H9 (cell line): ENCODE measurements around the gene CYBA. TPM values are rescaled to one million over a fixed set of nuclear protein-coding genes. Genes with fewer than 3 reads are reported as not detected.

Experiments used
- DNase-seq: peaks from one replicate; pipeline ENCODE4 v3.0.0-alpha.2; 2017
- H2AFZ ChIP-seq: one replicate; pipeline ENCODE4 v1.6.1; 2013; ENCODE audit warnings: mild to moderate bottlenecking, low read length, control low read depth, moderate library complexity
- H2AK5ac ChIP-seq: 2 replicates; pipeline ENCODE4 v1.6.1; 2013; ENCODE audit warnings: low read length, control low read depth, mixed read lengths; ENCODE audit not compliant: insufficient read length
- H2BK120ac ChIP-seq: one replicate; pipeline ENCODE4 v1.6.1; 2013; ENCODE audit warnings: low read depth, mild to moderate bottlenecking, low read length, control low read depth, inconsistent platforms; ENCODE audit not compliant: poor library complexity, severe bottlenecking
- H2BK12ac ChIP-seq: 2 replicates; pipeline ENCODE4 v1.6.1; 2013; ENCODE audit warnings: low read length, control low read depth, mixed read lengths, low read depth; ENCODE audit not compliant: insufficient read length
- H2BK15ac ChIP-seq: 2 replicates; pipeline ENCODE4 v1.6.1; 2013; ENCODE audit warnings: low read depth, low read length, control low read depth
- H2BK20ac ChIP-seq: one replicate; pipeline ENCODE4 v1.6.1; 2013; ENCODE audit warnings: low read depth, mild to moderate bottlenecking, low read length, control low read depth, inconsistent platforms; ENCODE audit not compliant: poor library complexity, severe bottlenecking
- H2BK5ac ChIP-seq: 2 replicates; pipeline ENCODE4 v1.6.1; 2013; ENCODE audit warnings: low read length, control low read depth, mixed read lengths; ENCODE audit not compliant: insufficient read length
- H3K14ac ChIP-seq: 2 replicates; pipeline ENCODE4 v1.6.1; 2013; ENCODE audit warnings: low read length, control low read depth; ENCODE audit not compliant: insufficient read depth
- H3K18ac ChIP-seq: 2 replicates; pipeline ENCODE4 v1.6.1; 2013; ENCODE audit warnings: low read depth, mild to moderate bottlenecking, mixed read lengths, low read length, control low read depth; ENCODE audit not compliant: insufficient read length
- H3K23ac ChIP-seq: 2 replicates; pipeline ENCODE4 v1.6.1; 2013; ENCODE audit warnings: low read length, control low read depth, mixed read lengths, low read depth; ENCODE audit not compliant: insufficient read length
- H3K23me2 ChIP-seq: 2 replicates; pipeline ENCODE4 v1.6.1; 2013; ENCODE audit warnings: low read depth, mild to moderate bottlenecking, mixed read lengths, low read length, control low read depth; ENCODE audit not compliant: insufficient read length, poor library complexity, severe bottlenecking
- H3K27ac ChIP-seq: 2 replicates; pipeline ENCODE4 v1.5.1; 2013; ENCODE audit warnings: low read length, control low read depth, mixed read lengths, low read depth; ENCODE audit not compliant: insufficient read length
- H3K27me3 ChIP-seq: 2 replicates; pipeline ENCODE4 v1.6.1; 2013; ENCODE audit warnings: low read length, control low read depth, inconsistent platforms; ENCODE audit not compliant: insufficient read depth
- H3K4ac ChIP-seq: 2 replicates; pipeline ENCODE4 v1.6.1; 2013; ENCODE audit warnings: low read depth, mild to moderate bottlenecking, control low read depth, inconsistent platforms, low read length, moderate library complexity
- H3K4me1 ChIP-seq: 2 replicates; pipeline ENCODE4 v1.6.1; 2013; ENCODE audit warnings: low read length, control low read depth, inconsistent platforms; ENCODE audit not compliant: insufficient read depth
- H3K4me2 ChIP-seq: 2 replicates; pipeline ENCODE4 v1.6.1; 2013; ENCODE audit warnings: low read length, control low read depth, mixed read lengths; ENCODE audit not compliant: insufficient read length, insufficient read depth
- H3K56ac ChIP-seq: 2 replicates; pipeline ENCODE4 v1.6.1; 2013; ENCODE audit warnings: low read depth, mild to moderate bottlenecking, mixed read lengths, low read length, control low read depth; ENCODE audit not compliant: insufficient read length
- H3K79me1 ChIP-seq: 2 replicates; pipeline ENCODE4 v1.6.1; 2013; ENCODE audit warnings: low read depth, mild to moderate bottlenecking, moderate library complexity, low read length, control low read depth, inconsistent platforms; ENCODE audit not compliant: insufficient read depth, poor library complexity, severe bottlenecking
- H3K79me2 ChIP-seq: 2 replicates; pipeline ENCODE4 v1.6.1; 2013; ENCODE audit warnings: low read length, control low read depth, inconsistent platforms; ENCODE audit not compliant: insufficient read depth
- H3K9ac ChIP-seq: 2 replicates; pipeline ENCODE4 v1.6.1; 2013; ENCODE audit warnings: low read length, control low read depth, mixed read lengths; ENCODE audit not compliant: insufficient read length; ENCODE audit errors: extremely low read depth
- H3K9me3 ChIP-seq: one replicate; pipeline ENCODE4 v1.6.1; 2013; ENCODE audit warnings: low read depth, low read length, inconsistent platforms; ENCODE audit not compliant: control insufficient read depth
- H3T11ph ChIP-seq: one replicate; pipeline ENCODE4 v1.6.1; 2013; ENCODE audit warnings: mild to moderate bottlenecking, low read length, control low read depth, inconsistent platforms
- H4K20me1 ChIP-seq: one replicate; pipeline ENCODE4 v1.6.1; 2013; ENCODE audit not compliant: control insufficient read depth, insufficient read length, insufficient read depth
- H4K5ac ChIP-seq: 2 replicates; pipeline ENCODE4 v1.6.1; 2013; ENCODE audit warnings: low read depth, mild to moderate bottlenecking, mixed read lengths, low read length, control low read depth; ENCODE audit not compliant: insufficient read length
- H4K8ac ChIP-seq: replicated peaks from 2 replicates; pipeline ENCODE4 v1.6.1; 2013; ENCODE audit warnings: low read length, control low read depth, mixed read lengths, low read depth; ENCODE audit not compliant: insufficient read length
- H4K91ac ChIP-seq: 2 replicates; pipeline ENCODE4 v1.6.1; 2013; ENCODE audit warnings: low read depth, mild to moderate bottlenecking, moderate library complexity, mixed read lengths, low read length, control low read depth; ENCODE audit not compliant: insufficient read length
- H3K27ac Mint-ChIP-seq, 3 experiments: 2 replicates in 2 of 3; 3 replicates in 1 of 3; pipeline ENCODE4 v1.8.0; 2020 to 2021; ENCODE audit warnings: mixed read lengths in 3 of 3, mild to moderate bottlenecking in 1 of 3, moderate library complexity in 1 of 3
- H3K27me3 Mint-ChIP-seq: 2 replicates; pipeline ENCODE4 v1.8.0; 2021; ENCODE audit warnings: low read depth, mild to moderate bottlenecking, moderate library complexity, mixed read lengths
- H3K36me3 Mint-ChIP-seq, 3 experiments: 2 replicates in 2 of 3; 3 replicates in 1 of 3; pipeline ENCODE4 v1.8.0; 2020 to 2021; ENCODE audit warnings: low read depth in 3 of 3, mixed read lengths in 3 of 3; ENCODE audit not compliant: insufficient read depth in 1 of 3
- H3K4me1 Mint-ChIP-seq, 2 experiments: 2 replicates each; pipeline ENCODE4 v1.8.0; 2020; ENCODE audit warnings: mixed read lengths in 2 of 2
- H3K4me3 Mint-ChIP-seq, 2 experiments: 2 replicates in 1 of 2; 3 replicates in 1 of 2; pipeline ENCODE4 v1.8.0; 2020 to 2021; ENCODE audit warnings: mild to moderate bottlenecking in 2 of 2, mixed read lengths in 2 of 2, moderate library complexity in 1 of 2
- H3K9me3 Mint-ChIP-seq, 2 experiments: 2 replicates in 1 of 2; 3 replicates in 1 of 2; pipeline ENCODE4 v1.8.0; 2020; ENCODE audit warnings: mild to moderate bottlenecking in 2 of 2, mixed read lengths in 2 of 2, moderate library complexity in 1 of 2
- CTCF ChIP-seq: fragments of 200-600 bp; sonication (generic); conservative IDR thresholded peaks from 3 replicates; pipeline ENCODE4 v1.8.0; 2021; ENCODE audit warnings: antibody characterized with exemption, mild to moderate bottlenecking
- WGBS: extraction: QIAGEN DNeasy Blood & Tissue Kit; methylation state at CpG from one replicate; pipeline ENCODE4 v1.1.7; 2013; ENCODE audit warnings: missing lambda C conversion rate, low lambda C conversion rate, mixed read lengths; ENCODE audit not compliant: insufficient read length; ENCODE audit errors: extremely low coverage; 5-methylcytosine and 5-hydroxymethylcytosine counted together
- total RNA-seq: library from RNA; stranded (reverse); gene quantifications from 2 replicates; pipeline ENCODE4 v1.2.1, GENCODE V29; 2021

The CYBA gene
- total RNA-seq, 1 experiment from 2014 or later: 153 TPM

- Mint-ChIP-seq H3K27me3 (no peaks in the 10 kb centered on the region), H3K36me3 (peaks cover 6 to 20% (median 17%) of the 10 kb centered on the region in 3 experiments; a peak in 6 of 7 replicates), H3K4me1 (peaks cover 8 to 12% of the 10 kb centered on the region in 2 experiments), H3K9me3 (no peaks in the 10 kb centered on the region; a peak in 1 of 5 replicates), H3K27ac (peak overlapping the region in 1 of 3 experiments; percentile 22; a peak in 1 of 7 replicates), H3K4me3 (no peak overlapping the region)
- Histone ChIP-seq H4K91ac (no peak overlapping the region), H2BK12ac (no peak overlapping the region), H3K27me3 (no peaks in the 10 kb centered on the region), H3K14ac (no peak overlapping the region), H3T11ph (no peak overlapping the region), H2BK15ac (no peak overlapping the region), H2AK5ac (no peak overlapping the region), H2BK120ac (no peak overlapping the region), H3K56ac (no peak overlapping the region), H4K8ac (no peak overlapping the region), H3K9ac (no peak overlapping the region), H4K20me1 (no peaks in the 10 kb centered on the region), H3K4me1 (no peaks in the 10 kb centered on the region; the same call in 1 of the 2 replicates), H3K4ac (no peak overlapping the region), H3K79me2 (no peaks in the 10 kb centered on the region), H3K4me2 (no peak overlapping the region), H2AFZ (no peak overlapping the region), H2BK20ac (no peak overlapping the region), H3K23me2 (peaks cover 17% of the 10 kb centered on the region), H3K27ac (no peak overlapping the region), H2BK5ac (no peak overlapping the region), H3K23ac (no peak overlapping the region), H3K18ac (no peak overlapping the region), H4K5ac (no peak overlapping the region), H3K9me3 (no peaks in the 10 kb centered on the region), H3K79me1 (peaks cover 3% of the 10 kb centered on the region)
- DNase-seq: no peak
- no peak for TF ChIP-seq CTCF
- no CpG with 5 or more reads among the region's 22 CpGs for WGBS
Measured at GRCh38 chr16:88647178-88648070, 3.4 kb downstream of the CYBA start.
